HCT116 (cell line): Measurements from ENCODE around the gene OR10J4.

Source experiments
- CBX3 ChIP-seq: IDR thresholded peaks from 2 replicates; pipeline ENCODE4 v1.6.1; 2012; ENCODE audit warnings: low read depth
- ELF1 ChIP-seq: IDR thresholded peaks from 2 replicates; pipeline ENCODE4 v1.6.1; 2012; ENCODE audit warnings: low read depth, borderline replicate concordance
- EZH2 ChIP-seq: fragments of 200-600 bp; sonication (generic); IDR thresholded peaks from 2 replicates; pipeline ENCODE4 v1.6.1; 2017; ENCODE audit warnings: antibody characterized with exemption, mixed run types
- FOSL1 ChIP-seq: IDR thresholded peaks from 2 replicates; pipeline ENCODE4 v1.6.1; 2012; ENCODE audit warnings: low read depth
- JUND ChIP-seq: IDR thresholded peaks from 2 replicates; pipeline ENCODE4 v1.6.1; 2012
- POLR2A ChIP-seq: IDR thresholded peaks from 2 replicates; pipeline ENCODE4 v1.7.0; 2011; ENCODE audit warnings: borderline replicate concordance; ENCODE audit not compliant: insufficient read depth, insufficient read length; ENCODE audit errors: extremely low read depth
- RAD21 ChIP-seq: IDR thresholded peaks from 2 replicates; pipeline ENCODE4 v1.6.1; 2012; ENCODE audit warnings: low read depth, mild to moderate bottlenecking
- SRF ChIP-seq: IDR thresholded peaks from 2 replicates; pipeline ENCODE4 v1.6.1; 2012; ENCODE audit warnings: low read depth
- TCF7L2 ChIP-seq: IDR thresholded peaks from 2 replicates; pipeline ENCODE4 v1.7.0; 2011; ENCODE audit warnings: borderline replicate concordance, inconsistent platforms; ENCODE audit not compliant: insufficient read depth, insufficient read length; ENCODE audit errors: extremely low read depth
- YY1 ChIP-seq: IDR thresholded peaks from 2 replicates; pipeline ENCODE4 v1.6.1; 2011; ENCODE audit warnings: low read length, low read depth, moderate library complexity, mild to moderate bottlenecking; ENCODE audit not compliant: insufficient replicate concordance; ENCODE audit errors: extremely low read depth
- ZFX ChIP-seq: fragments of 450-650 bp; IDR thresholded peaks from 2 replicates; pipeline ENCODE4 v1.6.1; 2017
- ZNF274 ChIP-seq: fragments of 200-500 bp; sonication (Bioruptor generic); IDR thresholded peaks from 2 replicates; pipeline ENCODE4 v1.6.1; 2014; ENCODE audit warnings: mild to moderate bottlenecking, low read depth, low read length, inconsistent platforms
- TF ChIP-seq, protein P1 (sequence below), 3 experiments: fragments of 200-600 bp in 1 of 3; sonication (generic) in 1 of 3; IDR thresholded peaks in 2 of 3; conservative IDR thresholded peaks in 1 of 3; 2 replicates each; pipeline ENCODE4 v1.5.1; 2012 to 2017; ENCODE audit warnings: low read depth in 2 of 3, low read length in 2 of 3, antibody characterized with exemption in 1 of 3, borderline replicate concordance in 1 of 3, control low read depth in 1 of 3, mild to moderate bottlenecking in 1 of 3, mixed read lengths in 1 of 3, mixed run types in 1 of 3, moderate library complexity in 1 of 3; ENCODE audit not compliant: insufficient read depth in 1 of 3
- TF ChIP-seq, protein P2 (sequence below): IDR thresholded peaks from 2 replicates; pipeline ENCODE4 v1.6.1; 2012; ENCODE audit warnings: low read depth

DNA sequence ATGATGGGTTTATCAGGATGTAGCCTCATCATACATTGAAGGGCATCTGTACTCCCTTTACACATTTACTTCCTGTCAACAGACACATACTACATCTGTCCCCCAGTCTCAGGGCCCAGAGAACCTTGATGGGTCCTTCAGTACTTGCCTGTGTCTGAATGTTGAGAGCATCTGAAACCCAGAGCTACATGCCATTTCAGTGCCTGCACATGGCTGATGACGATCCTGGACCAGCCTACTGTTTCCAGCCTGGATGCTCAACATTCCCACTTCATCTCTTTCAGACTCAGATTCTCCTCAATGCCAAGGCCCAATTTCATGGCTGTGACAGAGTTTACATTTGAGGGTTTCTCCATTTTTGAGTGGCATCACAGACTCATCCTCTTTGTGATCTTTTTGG, at the start of gene OR10J4:
- no peak for TF ChIP-seq POLR2A
- TF ChIP-seq YY1 = no peak
- TF ChIP-seq, protein P1, sequence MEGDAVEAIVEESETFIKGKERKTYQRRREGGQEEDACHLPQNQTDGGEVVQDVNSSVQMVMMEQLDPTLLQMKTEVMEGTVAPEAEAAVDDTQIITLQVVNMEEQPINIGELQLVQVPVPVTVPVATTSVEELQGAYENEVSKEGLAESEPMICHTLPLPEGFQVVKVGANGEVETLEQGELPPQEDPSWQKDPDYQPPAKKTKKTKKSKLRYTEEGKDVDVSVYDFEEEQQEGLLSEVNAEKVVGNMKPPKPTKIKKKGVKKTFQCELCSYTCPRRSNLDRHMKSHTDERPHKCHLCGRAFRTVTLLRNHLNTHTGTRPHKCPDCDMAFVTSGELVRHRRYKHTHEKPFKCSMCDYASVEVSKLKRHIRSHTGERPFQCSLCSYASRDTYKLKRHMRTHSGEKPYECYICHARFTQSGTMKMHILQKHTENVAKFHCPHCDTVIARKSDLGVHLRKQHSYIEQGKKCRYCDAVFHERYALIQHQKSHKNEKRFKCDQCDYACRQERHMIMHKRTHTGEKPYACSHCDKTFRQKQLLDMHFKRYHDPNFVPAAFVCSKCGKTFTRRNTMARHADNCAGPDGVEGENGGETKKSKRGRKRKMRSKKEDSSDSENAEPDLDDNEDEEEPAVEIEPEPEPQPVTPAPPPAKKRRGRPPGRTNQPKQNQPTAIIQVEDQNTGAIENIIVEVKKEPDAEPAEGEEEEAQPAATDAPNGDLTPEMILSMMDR (IDR thresholded peaks at IDR 0.05 in 2 of 3, conservative IDR thresholded peaks at IDR 0.05 in 1 of 3; ENCODE audit: borderline replicate concordance in 1 of 3, insufficient read depth in 1 of 3, low read depth in 2 of 3, low read length in 2 of 3) = no peak
- no peak for TF ChIP-seq EZH2
- no peak for TF ChIP-seq ZNF274
- TF ChIP-seq SRF = no peak
- no peak for TF ChIP-seq CBX3
- TF ChIP-seq RAD21 = no peak
- TF ChIP-seq TCF7L2 = no peak
- TF ChIP-seq ZFX = no peak
- TF ChIP-seq JUND = no peak
- no peak for TF ChIP-seq FOSL1
- TF ChIP-seq, protein P2, sequence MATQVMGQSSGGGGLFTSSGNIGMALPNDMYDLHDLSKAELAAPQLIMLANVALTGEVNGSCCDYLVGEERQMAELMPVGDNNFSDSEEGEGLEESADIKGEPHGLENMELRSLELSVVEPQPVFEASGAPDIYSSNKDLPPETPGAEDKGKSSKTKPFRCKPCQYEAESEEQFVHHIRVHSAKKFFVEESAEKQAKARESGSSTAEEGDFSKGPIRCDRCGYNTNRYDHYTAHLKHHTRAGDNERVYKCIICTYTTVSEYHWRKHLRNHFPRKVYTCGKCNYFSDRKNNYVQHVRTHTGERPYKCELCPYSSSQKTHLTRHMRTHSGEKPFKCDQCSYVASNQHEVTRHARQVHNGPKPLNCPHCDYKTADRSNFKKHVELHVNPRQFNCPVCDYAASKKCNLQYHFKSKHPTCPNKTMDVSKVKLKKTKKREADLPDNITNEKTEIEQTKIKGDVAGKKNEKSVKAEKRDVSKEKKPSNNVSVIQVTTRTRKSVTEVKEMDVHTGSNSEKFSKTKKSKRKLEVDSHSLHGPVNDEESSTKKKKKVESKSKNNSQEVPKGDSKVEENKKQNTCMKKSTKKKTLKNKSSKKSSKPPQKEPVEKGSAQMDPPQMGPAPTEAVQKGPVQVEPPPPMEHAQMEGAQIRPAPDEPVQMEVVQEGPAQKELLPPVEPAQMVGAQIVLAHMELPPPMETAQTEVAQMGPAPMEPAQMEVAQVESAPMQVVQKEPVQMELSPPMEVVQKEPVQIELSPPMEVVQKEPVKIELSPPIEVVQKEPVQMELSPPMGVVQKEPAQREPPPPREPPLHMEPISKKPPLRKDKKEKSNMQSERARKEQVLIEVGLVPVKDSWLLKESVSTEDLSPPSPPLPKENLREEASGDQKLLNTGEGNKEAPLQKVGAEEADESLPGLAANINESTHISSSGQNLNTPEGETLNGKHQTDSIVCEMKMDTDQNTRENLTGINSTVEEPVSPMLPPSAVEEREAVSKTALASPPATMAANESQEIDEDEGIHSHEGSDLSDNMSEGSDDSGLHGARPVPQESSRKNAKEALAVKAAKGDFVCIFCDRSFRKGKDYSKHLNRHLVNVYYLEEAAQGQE = no peak
- no peak for TF ChIP-seq ELF1
